Mesenchymal stem cell (in vitro differentiated cells and primary cell): ENCODE measurements around the gene C1QB.

Experiments
- DNase-seq: peaks from one replicate; pipeline ENCODE4 v3.0.0-alpha.2; 2013
- H2AFZ ChIP-seq: one replicate; pipeline ENCODE4 v1.6.1; 2013; ENCODE audit warnings: low read depth, mild to moderate bottlenecking, control low read depth, inconsistent platforms, low read length, moderate library complexity
- H2AK5ac ChIP-seq: 2 replicates; pipeline ENCODE4 v1.6.1; 2013; ENCODE audit warnings: low read length, moderate library complexity, mild to moderate bottlenecking, inconsistent platforms; ENCODE audit not compliant: severe bottlenecking
- H2BK120ac ChIP-seq: one replicate; pipeline ENCODE4 v1.6.1; 2013; ENCODE audit warnings: low read depth, mild to moderate bottlenecking, inconsistent platforms, low read length, moderate library complexity
- H2BK12ac ChIP-seq, 2 experiments: one replicate each; pipeline ENCODE4 v1.6.1; 2013; ENCODE audit warnings: inconsistent platforms in 2 of 2, low read length in 2 of 2, mild to moderate bottlenecking in 2 of 2, moderate library complexity in 2 of 2, control low read depth in 1 of 2
- H2BK15ac ChIP-seq: one replicate; pipeline ENCODE4 v1.6.1; 2013; ENCODE audit warnings: mild to moderate bottlenecking, low read depth, inconsistent platforms; ENCODE audit not compliant: poor library complexity, severe bottlenecking
- H2BK5ac ChIP-seq: 2 replicates; pipeline ENCODE4 v1.6.1; 2013; ENCODE audit warnings: low read depth, mild to moderate bottlenecking, low read length, control low read depth, inconsistent platforms; ENCODE audit not compliant: poor library complexity, severe bottlenecking
- H3K14ac ChIP-seq, 2 experiments: one replicate each; pipeline ENCODE4 v1.6.1; 2013; ENCODE audit warnings: inconsistent platforms in 2 of 2, low read length in 2 of 2, control low read depth in 1 of 2, mild to moderate bottlenecking in 1 of 2, moderate library complexity in 1 of 2
- H3K18ac ChIP-seq, 2 experiments: one replicate each; pipeline ENCODE4 v1.6.1; 2013; ENCODE audit warnings: inconsistent platforms in 2 of 2, low read length in 2 of 2, control low read depth in 1 of 2, low read depth in 1 of 2, mild to moderate bottlenecking in 1 of 2
- H3K23ac ChIP-seq, 2 experiments: one replicate each; pipeline ENCODE4 v1.6.1; 2013; ENCODE audit warnings: inconsistent platforms in 2 of 2, low read length in 2 of 2, mild to moderate bottlenecking in 2 of 2, moderate library complexity in 2 of 2, control low read depth in 1 of 2
- H3K27ac ChIP-seq: 2 replicates; pipeline ENCODE4 v1.5.1; 2013; ENCODE audit warnings: mild to moderate bottlenecking, moderate library complexity, low read length, control low read depth, inconsistent platforms; ENCODE audit not compliant: poor library complexity, severe bottlenecking
- H3K27me3 ChIP-seq, 2 experiments: 2 replicates each; pipeline versions ENCODE4 v1.6.1 to v1.7.0; 2013; ENCODE audit warnings: low read length in 2 of 2, mild to moderate bottlenecking in 2 of 2, moderate library complexity in 2 of 2, control low read depth in 1 of 2, inconsistent platforms in 1 of 2; ENCODE audit not compliant: control insufficient read depth in 1 of 2, insufficient read depth in 1 of 2
- H3K36me3 ChIP-seq, 2 experiments: 2 replicates each; pipeline versions ENCODE4 v1.6.1 to v1.7.0; 2013; ENCODE audit warnings: low read length in 2 of 2, control low read depth in 1 of 2, inconsistent platforms in 1 of 2, low read depth in 1 of 2, mild to moderate bottlenecking in 1 of 2; ENCODE audit not compliant: insufficient read depth in 2 of 2, control insufficient read depth in 1 of 2
- H3K4ac ChIP-seq, 2 experiments: one replicate each; pipeline ENCODE4 v1.6.1; 2013; ENCODE audit warnings: inconsistent platforms in 2 of 2, low read length in 2 of 2, mild to moderate bottlenecking in 2 of 2, moderate library complexity in 2 of 2, control low read depth in 1 of 2, low read depth in 1 of 2
- H3K4me1 ChIP-seq: 2 replicates; pipeline ENCODE4 v1.6.1; 2013; ENCODE audit warnings: low read depth, low read length, control low read depth; ENCODE audit not compliant: control insufficient read depth, insufficient read depth
- H3K4me2 ChIP-seq: 2 replicates; pipeline ENCODE4 v1.6.1; 2013; ENCODE audit warnings: low read length, mild to moderate bottlenecking, inconsistent platforms; ENCODE audit not compliant: poor library complexity, severe bottlenecking
- H3K4me3 ChIP-seq, 2 experiments: 2 replicates each; pipeline versions ENCODE4 v1.5.1 to v1.7.0; 2013; ENCODE audit warnings: low read length in 2 of 2, mild to moderate bottlenecking in 2 of 2, control low read depth in 1 of 2, low read depth in 1 of 2; ENCODE audit not compliant: insufficient read depth in 1 of 2
- H3K79me1 ChIP-seq: replicated peaks from 2 replicates; pipeline ENCODE4 v1.6.1; 2013; ENCODE audit warnings: mild to moderate bottlenecking, control low read depth, low read length, inconsistent platforms; ENCODE audit not compliant: poor library complexity, severe bottlenecking
- H3K9ac ChIP-seq: 2 replicates; pipeline ENCODE4 v1.7.0; 2013; ENCODE audit warnings: mild to moderate bottlenecking, low read length, moderate library complexity
- H3K9me3 ChIP-seq: 2 replicates; pipeline ENCODE4 v1.7.0; 2013; ENCODE audit warnings: mild to moderate bottlenecking, low read length; ENCODE audit not compliant: control insufficient read depth
- H4K8ac ChIP-seq: one replicate; pipeline ENCODE4 v1.6.1; 2013; ENCODE audit warnings: inconsistent platforms, mild to moderate bottlenecking, low read length, moderate library complexity
- H4K91ac ChIP-seq: one replicate; pipeline ENCODE4 v1.6.1; 2013; ENCODE audit warnings: mild to moderate bottlenecking, low read length, inconsistent platforms
- WGBS: methylation state at CpG from one replicate; pipeline ENCODE4 v1.1.7; 2013; ENCODE audit warnings: mixed read lengths; 5-methylcytosine and 5-hydroxymethylcytosine counted together

C1QB gene

DNA sequence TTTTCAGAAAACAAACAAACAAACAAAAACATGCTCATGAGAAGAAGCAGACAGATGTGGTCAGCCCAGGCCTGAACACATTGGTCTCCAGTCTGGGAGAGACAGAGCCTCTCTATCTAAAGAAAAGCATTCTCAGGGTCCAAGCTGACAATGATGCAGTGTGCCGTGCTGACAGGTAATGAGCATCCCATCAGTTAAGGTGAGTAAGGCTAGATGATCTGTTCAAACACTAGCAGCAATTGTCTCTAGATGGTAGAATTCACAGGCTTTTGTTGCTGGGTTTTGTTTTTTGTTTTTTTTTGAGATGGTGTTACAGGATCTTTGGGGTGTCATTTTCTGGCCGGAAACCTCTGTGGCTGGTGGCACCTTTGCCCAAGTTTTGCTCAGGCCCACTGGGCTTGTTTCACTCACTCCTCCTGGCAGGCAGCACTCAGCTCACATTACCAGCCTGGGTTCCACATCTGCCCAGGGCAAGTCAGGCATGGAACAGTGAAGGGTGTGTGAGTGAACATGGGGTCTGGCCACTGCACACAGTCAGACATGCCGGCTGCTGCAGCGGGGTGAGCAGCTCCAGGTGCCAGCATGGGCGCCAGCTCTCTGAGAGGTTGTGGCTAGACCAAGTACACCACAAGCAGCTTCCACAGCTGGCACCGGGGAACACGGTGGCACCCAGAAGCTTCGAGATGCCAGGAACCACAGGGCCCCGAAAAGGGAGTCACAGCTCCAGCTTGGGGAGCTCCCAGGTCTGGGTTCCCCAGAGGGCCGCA lies 19.2 kb upstream of the C1QB start:
- no peak overlapping the region for H3K14ac ChIP-seq
- H3K9ac ChIP-seq, result no peak overlapping the region
- H2BK5ac ChIP-seq, result no peak overlapping the region
- H3K27ac ChIP-seq, result no peak overlapping the region
- no peak overlapping the region for H3K4me3 ChIP-seq
- no peak overlapping the region for H2AFZ ChIP-seq
- no peak overlapping the region for H4K8ac ChIP-seq
- no peaks in the 10 kb centered on the region for H3K79me1 ChIP-seq
- H3K9me3 ChIP-seq, result no peaks in the 10 kb centered on the region
- no peak overlapping the region for H3K18ac ChIP-seq
- H3K4me1 ChIP-seq, result no peaks in the 10 kb centered on the region
- H2AK5ac ChIP-seq, result no peak overlapping the region
- no peak overlapping the region for H2BK12ac ChIP-seq
- H3K4me2 ChIP-seq, result no peak overlapping the region
- DNase-seq, result no peak
- H3K4ac ChIP-seq, result no peak overlapping the region
- 91% methylated on average over 10 of the region's 10 CpGs for WGBS
- H3K23ac ChIP-seq, result no peak overlapping the region
- peaks cover 66 to 85% of the 10 kb centered on the region in 2 experiments for H3K27me3 ChIP-seq
- no peak overlapping the region for H2BK15ac ChIP-seq
- no peak overlapping the region for H2BK120ac ChIP-seq
- H3K36me3 ChIP-seq, result no peaks in the 10 kb centered on the region
- no peak overlapping the region for H4K91ac ChIP-seq

- Histone ChIP-seq H3K4me2 (no peak overlapping the region), H2AFZ (no peak overlapping the region), H3K18ac (no peak overlapping the region), H3K23ac (no peak overlapping the region), H3K27ac (no peak overlapping the region), H3K14ac (no peak overlapping the region), H3K4ac (no peak overlapping the region), H2BK12ac (no peak overlapping the region), H2BK120ac (no peak overlapping the region), H4K91ac (no peak overlapping the region), H3K9ac (no peak overlapping the region), H3K4me3 (no peak overlapping the region), H3K79me1 (no peaks in the 10 kb centered on the region), H2BK15ac (no peak overlapping the region), H3K36me3 (no peaks in the 10 kb centered on the region), H2AK5ac (no peak overlapping the region), H3K27me3 (peaks cover 50 to 74% of the 10 kb centered on the region in 2 experiments), H3K9me3 (no peaks in the 10 kb centered on the region), H4K8ac (no peak overlapping the region), H2BK5ac (no peak overlapping the region), H3K4me1 (no peaks in the 10 kb centered on the region)
- WGBS, result 67% methylated on average over 4 of the region's 7 CpGs
- DNase-seq, result no peak
These were observed 17.6 kb upstream of the C1QB start for GRCh38 chr1:22635436-22635835.

DNA sequence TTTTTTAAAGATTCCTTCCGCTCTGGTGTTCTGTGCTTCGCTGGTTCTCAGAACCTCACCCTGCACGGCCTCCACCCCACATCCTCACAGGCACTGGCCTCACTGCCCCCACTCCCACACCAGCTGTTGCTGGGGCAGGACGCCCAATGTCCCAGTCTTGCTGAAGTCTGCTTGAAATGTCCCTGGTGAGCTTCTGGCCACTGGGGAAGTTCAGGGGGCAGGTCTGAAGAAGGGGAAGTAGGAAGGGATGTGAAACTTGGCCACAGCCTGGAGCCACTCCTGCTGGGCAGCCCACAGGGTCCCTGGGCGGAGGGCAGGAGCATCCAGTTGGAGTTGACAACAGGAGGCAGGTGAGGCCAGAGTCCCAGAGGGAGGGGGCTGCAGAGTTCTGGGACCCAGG lies 16.7 kb upstream of the C1QB start, which contains the start of gene C1QA:
Gene C1QA (plus strand): TSS at position 276 of the 400 bp plus-strand sequence. CDS start 989 bp downstream, outside the sequence.
- no peak for DNase-seq
- H3K9ac ChIP-seq, result no peak within 1 kb of the TSS
- H3K9me3 ChIP-seq, result no peaks in the 10 kb centered on the region
- H3K4me2 ChIP-seq, result no peak within 1 kb of the TSS
- H3K23ac ChIP-seq, result no peak within 1 kb of the TSS
- no peak within 1 kb of the TSS for H3K14ac ChIP-seq
- no peak within 1 kb of the TSS for H2BK120ac ChIP-seq
- H2BK5ac ChIP-seq, result no peak within 1 kb of the TSS
- H2AK5ac ChIP-seq, result no peak within 1 kb of the TSS
- H3K4ac ChIP-seq, result no peak within 1 kb of the TSS
- 79% methylated on average over 5 of the region's 5 CpGs for WGBS
- H2AFZ ChIP-seq, result no peak within 1 kb of the TSS
- no peaks in the 10 kb centered on the region for H3K36me3 ChIP-seq
- H4K91ac ChIP-seq, result no peak within 1 kb of the TSS
- H3K18ac ChIP-seq, result no peak within 1 kb of the TSS
- no peaks in the 10 kb centered on the region for H3K79me1 ChIP-seq
- no peaks in the 10 kb centered on the region for H3K4me1 ChIP-seq
- no peak within 1 kb of the TSS for H2BK12ac ChIP-seq
- H3K27me3 ChIP-seq, result peaks cover 46 to 73% of the 10 kb centered on the region in 2 experiments
- peak within 1 kb of the TSS in 1 of 2 experiments; percentile 4 for H3K4me3 ChIP-seq
- H4K8ac ChIP-seq, result no peak within 1 kb of the TSS
- no peak within 1 kb of the TSS for H3K27ac ChIP-seq
- H2BK15ac ChIP-seq, result no peak within 1 kb of the TSS

GRCh38 chr1:22636927-22637326 lies 16.1 kb upstream of the C1QB start:
- Histone ChIP-seq H3K4me3 (no peak overlapping the region), H4K91ac (no peak overlapping the region), H2AFZ (no peak overlapping the region), H3K4ac (no peak overlapping the region), H3K4me2 (no peak overlapping the region), H3K9ac (no peak overlapping the region), H2BK120ac (no peak overlapping the region), H2BK15ac (no peak overlapping the region), H3K36me3 (no peaks in the 10 kb centered on the region), H2BK12ac (no peak overlapping the region), H3K27me3 (peaks cover 50 to 72% of the 10 kb centered on the region in 2 experiments), H3K9me3 (no peaks in the 10 kb centered on the region), H3K4me1 (peaks cover 3% of the 10 kb centered on the region), H3K23ac (no peak overlapping the region), H2AK5ac (no peak overlapping the region), H4K8ac (no peak overlapping the region), H3K14ac (no peak overlapping the region), H2BK5ac (no peak overlapping the region), H3K79me1 (no peaks in the 10 kb centered on the region), H3K18ac (no peak overlapping the region), H3K27ac (no peak overlapping the region)
- no peak for DNase-seq
- 86% methylated on average over 6 of the region's 6 CpGs for WGBS
